Adipocyte (in vitro differentiated cells): Measurements from ENCODE around the gene CASP8.

Experiments used
- DNase-seq: peaks from one replicate; pipeline ENCODE4 v3.0.0-alpha.2; 2015; ENCODE audit warnings: low read depth
- H3K27me3 ChIP-seq: replicated peaks from 2 replicates; pipeline ENCODE4 v1.7.0; 2013; ENCODE audit warnings: mild to moderate bottlenecking, low read length, moderate library complexity; ENCODE audit not compliant: control insufficient read depth, insufficient read depth
- H3K36me3 ChIP-seq: 2 replicates; pipeline ENCODE4 v1.7.0; 2013; ENCODE audit warnings: low read length, mild to moderate bottlenecking, moderate library complexity; ENCODE audit not compliant: control insufficient read depth, insufficient read depth, severe bottlenecking
- H3K4me1 ChIP-seq: 2 replicates; pipeline ENCODE4 v1.7.0; 2013; ENCODE audit warnings: mild to moderate bottlenecking, low read length, moderate library complexity; ENCODE audit not compliant: control insufficient read depth, insufficient read depth
- H3K4me3 ChIP-seq: 2 replicates; pipeline ENCODE4 v1.7.0; 2013; ENCODE audit warnings: mild to moderate bottlenecking, low read length, moderate library complexity
- H3K9ac ChIP-seq: 2 replicates; pipeline ENCODE4 v1.7.0; 2013; ENCODE audit warnings: mild to moderate bottlenecking, low read length, moderate library complexity
- H3K9me3 ChIP-seq: 2 replicates; pipeline ENCODE4 v1.7.0; 2013; ENCODE audit warnings: mild to moderate bottlenecking, low read length, moderate library complexity; ENCODE audit not compliant: control insufficient read depth

CASP8 gene

GRCh38 chr2:201319511-201319910, 59.2 kb downstream of the CASP8 start:
- H3K27me3 ChIP-seq: no peaks in the 10 kb centered on the region
- H3K9me3 ChIP-seq: peaks cover 19% of the 10 kb centered on the region
- no peaks in the 10 kb centered on the region for H3K4me1 ChIP-seq
- no peak for DNase-seq
- H3K4me3 ChIP-seq: no peak overlapping the region
- H3K9ac ChIP-seq: no peak overlapping the region
- no peaks in the 10 kb centered on the region for H3K36me3 ChIP-seq

- H3K4me3 ChIP-seq: no peak overlapping the region
- no peak for DNase-seq
- H3K9ac ChIP-seq: no peak overlapping the region
- H3K9me3 ChIP-seq: peaks cover 19% of the 10 kb centered on the region
- H3K4me1 ChIP-seq: no peaks in the 10 kb centered on the region
- H3K27me3 ChIP-seq: no peaks in the 10 kb centered on the region
- H3K36me3 ChIP-seq: no peaks in the 10 kb centered on the region
These were observed 59.9 kb downstream of the CASP8 start for GRCh38 chr2:201320257-201320656.

GRCh38 chr2:201320701-201321100, 60.4 kb downstream of the CASP8 start:
- Histone ChIP-seq H3K9me3 (peaks cover 20% of the 10 kb centered on the region), H3K9ac (no peak overlapping the region), H3K4me3 (no peak overlapping the region), H3K27me3 (no peaks in the 10 kb centered on the region), H3K36me3 (no peaks in the 10 kb centered on the region), H3K4me1 (no peaks in the 10 kb centered on the region)
- no peak for DNase-seq

- Histone ChIP-seq H3K27me3 (no peaks in the 10 kb centered on the region), H3K36me3 (no peaks in the 10 kb centered on the region), H3K4me1 (no peaks in the 10 kb centered on the region), H3K9me3 (peaks cover 34% of the 10 kb centered on the region), H3K9ac (no peak overlapping the region), H3K4me3 (no peak overlapping the region)
- no peak for DNase-seq
These were observed 62.4 kb downstream of the CASP8 start for GRCh38 chr2:201322772-201323171.

- Histone ChIP-seq H3K27me3 (no peaks in the 10 kb centered on the region), H3K9me3 (peaks cover 29% of the 10 kb centered on the region)
- no peak for DNase-seq
These were observed 67.3 kb downstream of the CASP8 start for GRCh38 chr2:201327678-201328077.

GRCh38 chr2:201329409-201329808, 69.1 kb downstream of the CASP8 start:
- Histone ChIP-seq H3K4me1 (no peaks in the 10 kb centered on the region), H3K4me3 (no peak overlapping the region), H3K9ac (no peak overlapping the region), H3K36me3 (no peaks in the 10 kb centered on the region), H3K27me3 (no peaks in the 10 kb centered on the region), H3K9me3 (peaks cover 14% of the 10 kb centered on the region)
- DNase-seq: no peak

More at GRCh38 chr2:201327678-201328077, 67.3 kb downstream of the CASP8 start:
- H3K4me1 ChIP-seq: no peaks in the 10 kb centered on the region
- no peak overlapping the region for H3K4me3 ChIP-seq
- H3K9ac ChIP-seq: no peak overlapping the region
- H3K36me3 ChIP-seq: no peaks in the 10 kb centered on the region
